Thoracic aorta (tissue), 2 donors: ENCODE measurements around the gene DERL2. TPM values are rescaled to one million over a fixed set of nuclear protein-coding genes. Genes with fewer than 3 reads are reported as not detected.

Experiments
- ATAC-seq: fragments of 150-250 bp; one replicate; pipeline ENCODE4 v1.8.0; 2017; ENCODE audit warnings: low read depth; ENCODE audit not compliant: insufficient number of reproducible peaks, low FRiP score
- DNase-seq: peaks from one replicate; pipeline ENCODE4 v3.0.0-alpha.2; 2020; ENCODE audit warnings: low spot score
- H3K27ac ChIP-seq, 2 donors: fragments of 200-600 bp; sonication (generic); 1 replicate in 1 of 2; 2 replicates in 1 of 2; pipeline ENCODE4 v1.5.1; 2016; ENCODE audit warnings: mild to moderate bottlenecking in 2 of 2, moderate library complexity in 2 of 2
- H3K27me3 ChIP-seq: fragments of 200-600 bp; sonication (generic); replicated peaks from 2 replicates; pipeline ENCODE4 v1.6.0; 2016; ENCODE audit warnings: mild to moderate bottlenecking; ENCODE audit not compliant: insufficient read depth
- H3K36me3 ChIP-seq: fragments of 200-600 bp; sonication (generic); one replicate; pipeline ENCODE4 v1.5.1; 2016
- H3K4me1 ChIP-seq, 2 donors: fragments of 200-600 bp; sonication (generic); 1 replicate in 1 of 2; 2 replicates in 1 of 2; pipeline versions ENCODE4 v1.5.1 to v1.6.0; 2016; ENCODE audit warnings: low read depth in 2 of 2, mild to moderate bottlenecking in 1 of 2; ENCODE audit not compliant: control insufficient read depth in 1 of 2
- H3K4me3 ChIP-seq: fragments of 200-600 bp; sonication (generic); 2 replicates; pipeline ENCODE4 v1.5.1; 2016; ENCODE audit warnings: mild to moderate bottlenecking
- H3K9me3 ChIP-seq: fragments of 200-600 bp; sonication (generic); 2 replicates; pipeline ENCODE4 v1.5.1; 2016
- total RNA-seq, 2 donors: library from RNA; depleted of rRNA; stranded (reverse); fragments of >200 nt; gene quantifications; one replicate each; pipeline versions ENCODE4 v1.1.0 to v1.2.3, GENCODE V29; 2016
- TF ChIP-seq, protein P1 (sequence below): fragments of 200-600 bp; sonication (generic); IDR thresholded peaks from one replicate; pipeline ENCODE4 v1.5.1; 2019; ENCODE audit warnings: antibody characterized with exemption

Gene DERL2
- total RNA-seq, 2 donors from 2014 or later, result 12.5 to 56.1 TPM

DNA sequence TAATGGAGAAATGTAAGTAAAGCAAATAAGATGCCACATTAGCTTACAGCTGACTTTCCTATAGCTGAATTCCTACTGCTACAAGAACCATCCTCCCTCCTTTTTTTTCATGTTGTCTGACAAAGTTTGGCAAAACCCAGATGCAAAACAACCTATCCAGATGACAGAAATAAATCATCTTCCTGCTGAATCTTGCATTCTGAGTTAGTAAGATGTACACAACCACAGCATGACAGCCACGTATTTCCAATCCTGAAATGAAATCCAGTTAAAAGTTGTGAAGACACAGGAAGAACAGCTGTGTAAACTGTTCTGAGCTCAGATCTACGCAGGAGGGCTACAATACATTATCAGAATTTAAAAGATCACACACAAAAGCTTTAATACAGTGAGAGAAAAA lies 12.1 kb downstream of the DERL2 start:
- ATAC-seq, result no peak
- peaks cover 0 to 5% of the 10 kb centered on the region in 2 donors for H3K4me1 ChIP-seq
- TF ChIP-seq, protein P1, sequence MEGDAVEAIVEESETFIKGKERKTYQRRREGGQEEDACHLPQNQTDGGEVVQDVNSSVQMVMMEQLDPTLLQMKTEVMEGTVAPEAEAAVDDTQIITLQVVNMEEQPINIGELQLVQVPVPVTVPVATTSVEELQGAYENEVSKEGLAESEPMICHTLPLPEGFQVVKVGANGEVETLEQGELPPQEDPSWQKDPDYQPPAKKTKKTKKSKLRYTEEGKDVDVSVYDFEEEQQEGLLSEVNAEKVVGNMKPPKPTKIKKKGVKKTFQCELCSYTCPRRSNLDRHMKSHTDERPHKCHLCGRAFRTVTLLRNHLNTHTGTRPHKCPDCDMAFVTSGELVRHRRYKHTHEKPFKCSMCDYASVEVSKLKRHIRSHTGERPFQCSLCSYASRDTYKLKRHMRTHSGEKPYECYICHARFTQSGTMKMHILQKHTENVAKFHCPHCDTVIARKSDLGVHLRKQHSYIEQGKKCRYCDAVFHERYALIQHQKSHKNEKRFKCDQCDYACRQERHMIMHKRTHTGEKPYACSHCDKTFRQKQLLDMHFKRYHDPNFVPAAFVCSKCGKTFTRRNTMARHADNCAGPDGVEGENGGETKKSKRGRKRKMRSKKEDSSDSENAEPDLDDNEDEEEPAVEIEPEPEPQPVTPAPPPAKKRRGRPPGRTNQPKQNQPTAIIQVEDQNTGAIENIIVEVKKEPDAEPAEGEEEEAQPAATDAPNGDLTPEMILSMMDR, result no peak
- no peak overlapping the region for H3K27ac ChIP-seq
- peaks cover 33% of the 10 kb centered on the region for H3K36me3 ChIP-seq
- H3K4me3 ChIP-seq, result no peak overlapping the region
- H3K9me3 ChIP-seq, result no peaks in the 10 kb centered on the region
- no peak for DNase-seq
- H3K27me3 ChIP-seq, result no peaks in the 10 kb centered on the region

DNA sequence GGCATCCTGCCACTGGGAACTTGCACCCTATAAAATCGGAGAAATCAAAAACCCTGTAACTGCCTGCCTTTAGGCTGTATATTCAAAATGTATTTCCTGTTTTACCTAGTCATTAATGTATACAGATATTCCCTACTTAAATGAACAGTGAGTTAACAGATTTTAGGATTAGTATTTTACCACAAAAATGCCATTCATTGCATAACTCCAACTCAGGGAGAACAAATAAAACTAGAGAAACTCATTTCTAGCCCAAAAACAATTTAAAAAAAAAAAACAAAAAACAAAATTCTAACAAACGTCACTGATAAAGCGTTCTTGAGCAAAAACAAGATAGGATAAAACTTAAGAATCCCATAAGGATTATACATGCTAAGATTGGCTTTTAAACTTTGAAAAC lies 13.5 kb downstream of the DERL2 start:
- H3K4me3 ChIP-seq, result no peak overlapping the region
- H3K9me3 ChIP-seq, result no peaks in the 10 kb centered on the region
- H3K27me3 ChIP-seq, result no peaks in the 10 kb centered on the region
- no peak for ATAC-seq
- H3K27ac ChIP-seq, result no peak overlapping the region
- TF ChIP-seq, protein P1, result no peak
- DNase-seq, result no peak
- peaks cover 2 to 8% of the 10 kb centered on the region in 2 donors for H3K4me1 ChIP-seq
- peaks cover 19% of the 10 kb centered on the region for H3K36me3 ChIP-seq

DNA sequence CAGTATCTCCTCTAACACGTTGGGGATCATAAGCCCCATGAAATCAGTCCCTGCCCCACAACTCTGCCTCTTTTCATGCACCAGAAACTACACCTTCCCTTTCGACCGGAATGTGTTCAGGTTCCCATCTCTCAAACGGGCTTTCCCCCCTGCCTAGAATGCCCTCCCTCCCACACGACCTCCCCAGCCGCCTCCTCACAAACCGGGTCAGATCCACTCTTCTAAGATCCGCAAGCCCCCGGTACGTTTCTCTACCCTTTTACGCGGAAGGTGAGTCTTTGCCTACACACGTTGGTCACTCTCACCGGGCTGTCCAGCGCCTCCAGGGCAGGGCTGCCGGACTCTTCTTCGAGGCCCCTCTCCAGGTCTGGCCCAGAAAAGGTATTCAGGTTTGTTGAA lies 17.9 kb downstream of the DERL2 start:
- Histone ChIP-seq H3K9me3 (no peaks in the 10 kb centered on the region), H3K27me3 (no peaks in the 10 kb centered on the region), H3K4me1 (peaks cover 11 to 20% of the 10 kb centered on the region in 2 donors), H3K27ac (peak overlapping the region in 1 of 2 donors; percentile 55), H3K36me3 (no peaks in the 10 kb centered on the region), H3K4me3 (peak overlapping the region; percentile 91)
- TF ChIP-seq, protein P1, result no peak
- no peak for DNase-seq
- no peak for ATAC-seq

DNA sequence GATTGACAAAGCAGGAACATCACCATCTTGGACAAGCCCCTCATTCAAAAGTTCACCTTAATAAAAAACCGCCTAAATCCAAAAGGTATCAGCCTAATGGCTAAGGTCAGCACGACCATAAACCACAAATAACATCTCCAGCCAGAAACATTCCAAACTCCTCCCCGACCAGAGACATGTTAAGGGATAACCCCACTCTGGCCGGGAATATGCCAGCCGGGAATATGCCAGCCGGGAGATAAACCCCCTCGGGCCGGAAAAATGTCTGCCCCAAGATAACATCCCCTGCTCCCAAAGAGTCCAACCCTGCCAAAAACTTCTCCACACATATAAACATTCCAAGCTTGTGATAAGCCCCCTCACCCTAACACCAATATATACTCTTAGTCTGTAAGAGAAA lies 18.6 kb downstream of the DERL2 start:
- Histone ChIP-seq H3K36me3 (no peaks in the 10 kb centered on the region), H3K27me3 (no peaks in the 10 kb centered on the region), H3K4me3 (peak overlapping the region; percentile 91), H3K4me1 (peaks cover 11 to 20% of the 10 kb centered on the region in 2 donors), H3K27ac (no peak overlapping the region), H3K9me3 (no peaks in the 10 kb centered on the region)
- ATAC-seq (no peak), DNase-seq (no peak)
- TF ChIP-seq, protein P1, result no peak

DNA sequence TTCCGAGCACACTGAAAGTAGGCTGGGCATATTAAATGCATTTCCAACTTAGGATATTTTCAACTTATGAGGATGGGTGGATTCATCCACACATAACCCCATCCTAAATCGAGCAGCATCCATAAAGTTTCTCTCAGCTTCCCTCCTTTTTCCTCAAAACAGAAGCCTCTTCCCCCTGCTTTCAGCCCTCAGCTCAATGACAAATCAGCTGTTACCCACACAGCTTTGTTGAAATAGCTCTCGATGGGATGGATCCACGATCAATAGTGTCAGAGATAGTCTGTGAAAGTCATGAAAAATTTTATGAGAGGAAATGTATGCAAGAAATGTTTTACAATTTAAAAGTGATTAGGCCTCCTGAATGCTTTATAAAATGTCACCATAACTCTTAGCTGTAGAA lies 19.7 kb downstream of the DERL2 start:
- DNase-seq (no peak), ATAC-seq (no peak)
- Histone ChIP-seq H3K4me3 (no peak overlapping the region), H3K27ac (no peak overlapping the region), H3K9me3 (no peaks in the 10 kb centered on the region), H3K4me1 (peaks cover 11 to 20% of the 10 kb centered on the region in 2 donors), H3K36me3 (no peaks in the 10 kb centered on the region), H3K27me3 (no peaks in the 10 kb centered on the region)
- TF ChIP-seq, protein P1, result no peak
